Liver (tissue), 9 donors: ENCODE results near the gene ATAD5. TPM values are rescaled to one million over a fixed set of nuclear protein-coding genes. Genes with fewer than 3 reads are reported as not detected.

Experiments used
- DNase-seq: peaks from one replicate; pipeline ENCODE4 v3.0.0-alpha.2; 2017; ENCODE audit warnings: low spot score
- H3K27ac ChIP-seq, 2 donors: one replicate each; pipeline ENCODE4 v1.7.0; 2013; ENCODE audit warnings: inconsistent platforms in 2 of 2, low read length in 2 of 2, control low read depth in 1 of 2, low read depth in 1 of 2, mild to moderate bottlenecking in 1 of 2
- H3K27me3 ChIP-seq, 4 donors: one replicate each; pipeline versions ENCODE4 v1.6.1 to v1.7.0; 2013; ENCODE audit warnings: low read length in 3 of 4, inconsistent platforms in 1 of 4, mild to moderate bottlenecking in 1 of 4, moderate library complexity in 1 of 4; ENCODE audit not compliant: control insufficient read depth in 4 of 4, insufficient read depth in 4 of 4
- H3K36me3 ChIP-seq, 4 donors: one replicate each; pipeline versions ENCODE4 v1.6.1 to v1.7.0; 2013; ENCODE audit warnings: low read length in 3 of 4, mild to moderate bottlenecking in 3 of 4, low read depth in 1 of 4, moderate library complexity in 1 of 4; ENCODE audit not compliant: control insufficient read depth in 4 of 4, insufficient read depth in 3 of 4
- H3K4me1 ChIP-seq, 4 donors: one replicate each; pipeline versions ENCODE4 v1.6.1 to v1.7.0; 2013; ENCODE audit warnings: low read length in 3 of 4, mild to moderate bottlenecking in 3 of 4, moderate library complexity in 1 of 4; ENCODE audit not compliant: control insufficient read depth in 4 of 4, insufficient read depth in 4 of 4
- H3K4me3 ChIP-seq, 3 donors: one replicate each; pipeline versions ENCODE4 v1.6.1 to v1.7.0; 2013; ENCODE audit warnings: low read length in 3 of 3, control low read depth in 1 of 3, low read depth in 1 of 3, mild to moderate bottlenecking in 1 of 3
- H3K9ac ChIP-seq, 2 donors: one replicate each; pipeline ENCODE4 v1.7.0; 2013; ENCODE audit warnings: low read length in 2 of 2, mild to moderate bottlenecking in 2 of 2, moderate library complexity in 2 of 2, control low read depth in 1 of 2, low read depth in 1 of 2
- H3K9me3 ChIP-seq, 4 donors: one replicate each; pipeline versions ENCODE4 v1.6.1 to v1.7.0; 2013; ENCODE audit warnings: low read length in 3 of 4; ENCODE audit not compliant: control insufficient read depth in 4 of 4
- EGR1 ChIP-seq, 2 donors: IDR thresholded peaks; 2 replicates each; pipeline ENCODE4 v1.6.1; 2016 to 2018; ENCODE audit warnings: antibody characterized with exemption in 2 of 2, low read depth in 2 of 2
- GABPA ChIP-seq, 2 donors: IDR thresholded peaks in 1 of 2; conservative IDR thresholded peaks in 1 of 2; 2 replicates each; pipeline ENCODE4 v1.6.1; 2016; ENCODE audit warnings: antibody characterized with exemption in 2 of 2, mild to moderate bottlenecking in 1 of 2, moderate library complexity in 1 of 2
- JUND ChIP-seq, 2 donors: IDR thresholded peaks; 2 replicates each; pipeline ENCODE4 v1.6.1; 2016; ENCODE audit warnings: antibody characterized with exemption in 2 of 2
- NR2F2 ChIP-seq: IDR thresholded peaks from 2 replicates; pipeline ENCODE4 v1.6.1; 2016; ENCODE audit warnings: antibody characterized with exemption
- SP1 ChIP-seq: IDR thresholded peaks from 2 replicates; pipeline ENCODE4 v1.6.1; 2018; ENCODE audit warnings: antibody characterized with exemption, mild to moderate bottlenecking
- WGBS: extraction: QIAGEN DNeasy Blood & Tissue Kit; methylation state at CpG from one replicate; pipeline ENCODE4 v1.1.7; 2013; 5-methylcytosine and 5-hydroxymethylcytosine counted together
- polyA plus RNA-seq, 2 donors: library from polyadenylated mRNA; stranded (reverse) in 1 of 2; unstranded in 1 of 2; fragments of 200-250 nt in 1 of 2; fragments of >200 nt in 1 of 2; fragmentation: Nextera tagmentation in 1 of 2; extraction: Ambion mirVana in 1 of 2; gene quantifications; one replicate each; pipeline versions ENCODE4 v1.2.1 to v1.2.3, GENCODE V29; 2013 to 2015
- total RNA-seq, 2 donors: library from RNA; depleted of rRNA; stranded (reverse); fragments of >200 nt; gene quantifications; one replicate each; pipeline ENCODE4 v1.2.3, GENCODE V29; 2014
- TF ChIP-seq, protein P1 (sequence below): IDR thresholded peaks from 2 replicates; pipeline ENCODE4 v1.6.1; 2016; ENCODE audit warnings: antibody characterized with exemption, mild to moderate bottlenecking
- TF ChIP-seq, protein P2 (sequence below): fragments of 150-350 bp; IDR thresholded peaks from 2 replicates; pipeline ENCODE4 v1.5.1; 2017; ENCODE audit warnings: improper control_type of control experiment, low read depth, low read length; ENCODE audit not compliant: missing input control
- donor health status: healthy.
- donor health status: healthy.
- donor health status: healthy.
- donor health status: healthy.
- donor health status: healthy.

The ATAD5 gene
- total and polyA plus RNA-seq, 4 donors: 0.15 to 10.6 (median 0.52) TPM

DNA sequence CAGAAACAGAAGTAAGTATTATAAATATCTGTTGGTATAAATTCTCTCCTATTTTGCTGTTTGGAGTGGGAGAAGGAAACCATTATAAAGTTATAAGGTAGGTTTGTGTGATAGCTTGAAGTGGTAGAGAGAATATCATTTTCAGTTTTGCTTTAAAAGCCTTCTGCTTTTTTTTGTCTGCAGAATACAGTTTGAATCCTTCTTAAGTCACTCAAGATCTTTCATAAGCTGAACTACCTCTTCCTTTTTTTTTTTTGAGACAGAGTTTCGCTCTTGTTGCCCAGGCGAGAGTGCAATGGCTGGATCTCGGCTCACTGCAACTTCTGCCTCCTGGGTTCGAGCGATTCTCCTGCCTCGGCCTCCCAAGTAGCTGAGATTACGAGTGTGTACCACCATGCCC, 9.0 kb downstream of the ATAD5 start:
- Histone ChIP-seq H3K27ac (no peak overlapping the region), H3K27me3 (no peaks in the 10 kb centered on the region), H3K9me3 (no peaks in the 10 kb centered on the region), H3K4me1 (peaks cover 0 to 10% (median 4%) of the 10 kb centered on the region in 4 donors), H3K9ac (no peak overlapping the region), H3K4me3 (no peak overlapping the region), H3K36me3 (peaks cover 0 to 1% (median 0%) of the 10 kb centered on the region in 4 donors)
- 91% methylated on average over 7 of the region's 7 CpGs for WGBS
- TF ChIP-seq JUND (IDR thresholded peaks at IDR 0.05) (no peak), SP1 (no peak), GABPA (IDR thresholded peaks at IDR 0.05 in 1 of 2, conservative IDR thresholded peaks at IDR 0.05 in 1 of 2) (no peak), EGR1 (IDR thresholded peaks at IDR 0.05; ENCODE audit: low read depth in 2 of 2) (no peak)
- TF ChIP-seq, protein P1, sequence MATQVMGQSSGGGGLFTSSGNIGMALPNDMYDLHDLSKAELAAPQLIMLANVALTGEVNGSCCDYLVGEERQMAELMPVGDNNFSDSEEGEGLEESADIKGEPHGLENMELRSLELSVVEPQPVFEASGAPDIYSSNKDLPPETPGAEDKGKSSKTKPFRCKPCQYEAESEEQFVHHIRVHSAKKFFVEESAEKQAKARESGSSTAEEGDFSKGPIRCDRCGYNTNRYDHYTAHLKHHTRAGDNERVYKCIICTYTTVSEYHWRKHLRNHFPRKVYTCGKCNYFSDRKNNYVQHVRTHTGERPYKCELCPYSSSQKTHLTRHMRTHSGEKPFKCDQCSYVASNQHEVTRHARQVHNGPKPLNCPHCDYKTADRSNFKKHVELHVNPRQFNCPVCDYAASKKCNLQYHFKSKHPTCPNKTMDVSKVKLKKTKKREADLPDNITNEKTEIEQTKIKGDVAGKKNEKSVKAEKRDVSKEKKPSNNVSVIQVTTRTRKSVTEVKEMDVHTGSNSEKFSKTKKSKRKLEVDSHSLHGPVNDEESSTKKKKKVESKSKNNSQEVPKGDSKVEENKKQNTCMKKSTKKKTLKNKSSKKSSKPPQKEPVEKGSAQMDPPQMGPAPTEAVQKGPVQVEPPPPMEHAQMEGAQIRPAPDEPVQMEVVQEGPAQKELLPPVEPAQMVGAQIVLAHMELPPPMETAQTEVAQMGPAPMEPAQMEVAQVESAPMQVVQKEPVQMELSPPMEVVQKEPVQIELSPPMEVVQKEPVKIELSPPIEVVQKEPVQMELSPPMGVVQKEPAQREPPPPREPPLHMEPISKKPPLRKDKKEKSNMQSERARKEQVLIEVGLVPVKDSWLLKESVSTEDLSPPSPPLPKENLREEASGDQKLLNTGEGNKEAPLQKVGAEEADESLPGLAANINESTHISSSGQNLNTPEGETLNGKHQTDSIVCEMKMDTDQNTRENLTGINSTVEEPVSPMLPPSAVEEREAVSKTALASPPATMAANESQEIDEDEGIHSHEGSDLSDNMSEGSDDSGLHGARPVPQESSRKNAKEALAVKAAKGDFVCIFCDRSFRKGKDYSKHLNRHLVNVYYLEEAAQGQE: no peak
- TF ChIP-seq, protein P2, sequence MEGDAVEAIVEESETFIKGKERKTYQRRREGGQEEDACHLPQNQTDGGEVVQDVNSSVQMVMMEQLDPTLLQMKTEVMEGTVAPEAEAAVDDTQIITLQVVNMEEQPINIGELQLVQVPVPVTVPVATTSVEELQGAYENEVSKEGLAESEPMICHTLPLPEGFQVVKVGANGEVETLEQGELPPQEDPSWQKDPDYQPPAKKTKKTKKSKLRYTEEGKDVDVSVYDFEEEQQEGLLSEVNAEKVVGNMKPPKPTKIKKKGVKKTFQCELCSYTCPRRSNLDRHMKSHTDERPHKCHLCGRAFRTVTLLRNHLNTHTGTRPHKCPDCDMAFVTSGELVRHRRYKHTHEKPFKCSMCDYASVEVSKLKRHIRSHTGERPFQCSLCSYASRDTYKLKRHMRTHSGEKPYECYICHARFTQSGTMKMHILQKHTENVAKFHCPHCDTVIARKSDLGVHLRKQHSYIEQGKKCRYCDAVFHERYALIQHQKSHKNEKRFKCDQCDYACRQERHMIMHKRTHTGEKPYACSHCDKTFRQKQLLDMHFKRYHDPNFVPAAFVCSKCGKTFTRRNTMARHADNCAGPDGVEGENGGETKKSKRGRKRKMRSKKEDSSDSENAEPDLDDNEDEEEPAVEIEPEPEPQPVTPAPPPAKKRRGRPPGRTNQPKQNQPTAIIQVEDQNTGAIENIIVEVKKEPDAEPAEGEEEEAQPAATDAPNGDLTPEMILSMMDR: no peak
- no peak for DNase-seq

DNA sequence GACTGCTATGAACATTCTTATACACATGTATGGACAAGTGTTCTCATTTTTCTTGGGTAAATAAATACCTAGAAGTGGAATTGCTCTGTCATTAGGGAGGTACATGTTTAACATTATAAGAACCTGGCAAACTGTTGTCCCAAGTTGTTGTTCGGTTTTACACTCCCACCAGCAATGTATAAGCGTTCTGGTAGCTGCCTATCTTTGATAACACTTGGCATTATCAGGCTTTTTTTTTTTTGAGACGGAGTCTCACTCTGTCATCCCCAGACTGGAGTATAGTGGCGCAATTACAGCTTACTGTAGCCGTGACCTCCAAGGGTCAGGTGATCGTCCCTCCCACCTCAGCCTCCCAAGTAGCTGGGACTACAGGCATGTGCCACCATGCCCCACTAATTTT, 16.3 kb downstream of the ATAD5 start:
- Histone ChIP-seq H3K36me3 (peaks cover 0 to 1% (median 0%) of the 10 kb centered on the region in 4 donors), H3K27ac (no peak overlapping the region), H3K9me3 (no peaks in the 10 kb centered on the region), H3K9ac (no peak overlapping the region), H3K4me3 (no peak overlapping the region), H3K4me1 (no peaks in the 10 kb centered on the region), H3K27me3 (no peaks in the 10 kb centered on the region)
- TF ChIP-seq EGR1 (IDR thresholded peaks at IDR 0.05; ENCODE audit: low read depth in 2 of 2) (no peak), JUND (IDR thresholded peaks at IDR 0.05) (no peak), NR2F2 (no peak), GABPA (IDR thresholded peaks at IDR 0.05 in 1 of 2, conservative IDR thresholded peaks at IDR 0.05 in 1 of 2) (no peak), SP1 (no peak)
- TF ChIP-seq, protein P1: no peak
- 96% methylated on average over 6 of the region's 6 CpGs for WGBS
- DNase-seq: no peak
